D721Med (cell line): ENCODE measurements around the gene TLNRD1.

Experiments
- DNase-seq: peaks from one replicate; pipeline ENCODE4 v3.0.0; 2011; ENCODE audit warnings: low spot score; ENCODE audit not compliant: insufficient read length
- FAIRE-seq: peaks from 2 replicates; lab custom pipeline; 2011; peaks lifted over from hg19 to GRCh38; lab: Jason Lieb, UNC
- CTCF ChIP-seq: IDR thresholded peaks from 2 replicates; pipeline ENCODE4 v1.5.1; 2012; ENCODE audit warnings: mild to moderate bottlenecking, control low read depth; ENCODE audit not compliant: insufficient read depth; ENCODE audit errors: missing control alignments

The TLNRD1 gene

DNA sequence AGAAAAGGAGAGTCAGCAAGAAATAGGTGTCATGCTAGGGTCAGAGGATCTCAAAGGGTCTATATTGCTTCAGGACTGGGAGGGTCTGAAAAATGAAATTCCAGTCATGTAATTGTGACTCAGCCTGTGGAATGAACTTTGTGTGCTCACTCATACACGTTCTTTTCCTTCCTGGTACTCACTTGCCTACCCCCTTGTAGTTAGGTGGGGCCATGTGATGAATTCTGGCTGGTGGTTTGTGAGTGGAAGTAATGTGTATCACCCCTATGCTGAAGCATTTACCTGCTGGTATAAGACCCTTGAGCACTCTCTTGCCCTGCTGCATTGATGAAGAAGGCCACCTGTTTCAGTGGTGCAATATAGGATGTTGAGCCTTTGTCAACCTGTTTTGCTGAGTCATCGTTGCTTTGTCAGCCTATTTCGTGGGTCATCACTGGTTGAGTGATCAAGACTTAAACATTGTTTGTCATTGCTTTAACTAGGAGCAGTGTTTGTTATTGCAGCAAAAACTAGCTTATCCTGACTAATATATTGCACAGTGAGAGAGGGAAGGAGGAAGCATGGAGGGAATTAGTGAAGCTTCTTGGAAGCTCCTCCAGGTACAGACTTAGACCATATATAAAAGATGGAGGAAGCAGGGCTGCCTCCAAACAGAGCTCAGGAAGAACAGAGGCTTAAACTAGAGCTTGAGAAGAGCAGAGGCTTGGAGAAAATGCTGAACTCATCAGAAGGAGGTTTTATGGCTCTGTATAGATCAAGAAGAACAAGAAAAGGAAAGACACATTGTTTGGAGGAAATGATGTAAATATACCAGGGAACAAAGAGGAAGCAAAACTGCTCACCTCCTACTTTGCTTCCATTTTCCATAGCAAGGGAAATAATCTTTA is 28.9 kb downstream of the TLNRD1 start:
- FAIRE-seq (no peak), DNase-seq (no peak)
- TF ChIP-seq CTCF = no peak

DNA sequence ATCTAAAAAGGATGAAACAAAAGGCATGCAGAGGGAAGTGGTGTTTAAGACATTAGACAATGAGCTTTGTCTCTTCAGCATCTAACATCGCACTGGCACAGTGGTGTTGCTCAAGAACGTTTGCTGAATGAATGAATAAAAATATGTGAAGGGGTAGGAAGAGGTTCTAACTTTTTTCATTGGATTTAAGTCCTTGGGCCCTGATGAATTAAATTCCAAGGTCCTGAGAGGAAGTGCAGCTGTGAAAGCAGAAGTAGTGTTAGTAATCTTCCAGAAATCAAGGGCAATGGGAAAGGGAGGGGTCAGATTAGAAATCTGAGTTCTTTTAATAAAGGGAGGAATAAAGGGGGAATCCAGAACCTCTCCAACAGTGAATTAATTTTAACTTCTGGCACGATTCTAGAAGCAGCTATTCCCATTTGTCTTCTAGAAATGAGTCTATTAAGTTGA is 29.6 kb downstream of the TLNRD1 start:
- no peak for FAIRE-seq
- DNase-seq = no peak
- TF ChIP-seq CTCF = no peak

- TF ChIP-seq CTCF = no peak
- FAIRE-seq (no peak), DNase-seq (no peak)
Observed at GRCh38 chr15:81031203-81031602, 30.5 kb downstream of the TLNRD1 start.

DNA sequence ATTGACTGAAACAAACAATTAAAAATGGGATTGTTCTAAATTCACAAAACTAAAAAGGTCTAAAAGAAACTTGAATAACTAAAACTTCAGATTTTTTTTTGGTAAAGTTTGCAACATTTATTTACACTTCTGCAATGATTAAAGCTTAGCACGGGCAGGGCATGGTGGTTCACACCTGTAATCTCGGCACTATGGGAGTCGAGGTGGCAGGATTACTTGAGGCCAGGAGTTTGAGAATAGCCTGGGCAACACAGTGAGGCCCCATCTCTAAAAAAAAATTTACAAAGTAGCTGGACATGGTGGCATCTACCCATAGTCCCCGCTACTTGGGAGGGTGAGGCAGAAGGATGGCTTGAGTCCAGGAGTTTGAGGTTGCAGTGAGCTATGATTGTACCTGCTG is 31.6 kb downstream of the TLNRD1 start:
- DNase-seq (no peak), FAIRE-seq (no peak)
- no peak for TF ChIP-seq CTCF

GRCh38 chr15:81032818-81033217 is 32.1 kb downstream of the TLNRD1 start:
- FAIRE-seq (no peak), DNase-seq (no peak)
- TF ChIP-seq CTCF = no peak

DNA sequence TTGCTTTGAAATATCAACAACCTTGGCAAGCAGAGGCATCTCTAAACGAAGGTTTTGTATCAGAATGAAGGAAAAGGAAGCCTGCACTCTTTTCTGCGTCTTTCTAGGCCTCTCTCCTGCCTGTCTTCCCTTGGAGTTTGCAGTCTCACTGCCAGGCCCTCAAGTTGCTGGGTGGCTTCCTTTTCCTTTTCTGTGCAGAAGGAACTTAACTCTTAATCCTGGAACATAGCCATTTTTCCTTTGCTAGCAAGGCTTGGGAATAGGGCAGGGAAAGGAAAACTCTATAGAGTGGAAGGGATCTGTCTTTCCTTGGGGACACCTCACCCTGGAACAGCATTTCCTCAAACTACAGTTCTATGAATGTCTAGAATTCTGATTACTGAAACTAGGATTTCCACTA is 32.8 kb downstream of the TLNRD1 start:
- FAIRE-seq (no peak), DNase-seq (no peak)
- TF ChIP-seq CTCF = no peak

GRCh38 chr15:81037952-81038743 is 37.4 kb downstream of the TLNRD1 start:
- DNase-seq (no peak), FAIRE-seq (no peak)
- TF ChIP-seq CTCF = no peak
